HEK293 (cell line): ENCODE data around the gene CMC4.

Experiments
- CTCF ChIA-PET: fragments of 350-600 bp; formaldehyde crosslinking; extraction: SDS; loops from one replicate; lab custom pipeline; 2021; ENCODE audit warnings: antibody characterized with exemption; lab: Yijun Ruan, JAX
- POLR2A ChIA-PET: fragments of 300-600 bp; formaldehyde crosslinking; extraction: SDS; loops from one replicate; lab custom pipeline; 2020; ENCODE audit warnings: antibody characterized with exemption, inconsistent platforms; lab: Yijun Ruan, JAX
- H3K27ac ChIP-seq: fragments of 200-500 bp; sonication (Bioruptor generic); 2 replicates; pipeline ENCODE4 v1.5.1; 2014; ENCODE audit warnings: low read depth, low read length, control low read depth, inconsistent platforms; ENCODE audit errors: extremely low read depth
- H3K36me3 ChIP-seq, 2 experiments: fragments of 200-500 bp in 1 of 2; sonication (Bioruptor generic) in 1 of 2; 1 replicate in 1 of 2; 2 replicates in 1 of 2; pipeline ENCODE4 v1.5.1; 2014 to 2017; ENCODE audit warnings: inconsistent platforms in 2 of 2, low read length in 2 of 2; ENCODE audit not compliant: control insufficient read depth in 2 of 2, insufficient read depth in 1 of 2
- H3K4me1 ChIP-seq: fragments of 200-500 bp; sonication (Bioruptor generic); 2 replicates; pipeline ENCODE4 v1.5.1; 2014; ENCODE audit warnings: mild to moderate bottlenecking, low read length, inconsistent platforms; ENCODE audit not compliant: control insufficient read depth, insufficient read depth
- H3K4me3 ChIP-seq: 2 replicates; pipeline ENCODE4 v1.5.1; 2011; ENCODE audit warnings: low read depth, mild to moderate bottlenecking, control low read depth, low read length, moderate library complexity
- H3K9me3 ChIP-seq: fragments of 200-500 bp; sonication (Bioruptor generic); 2 replicates; pipeline ENCODE4 v1.5.1; 2014; ENCODE audit warnings: low read depth, low read length, inconsistent platforms; ENCODE audit not compliant: control insufficient read depth, insufficient read depth
- HIC1 ChIP-seq: fragments of 450-650 bp; formaldehyde crosslinking; IDR thresholded peaks from 2 replicates; pipeline ENCODE4 v1.5.1; 2016; ENCODE audit warnings: missing biosample characterization, missing genetic modification characterization
- KLF17 ChIP-seq: fragments of 450-650 bp; formaldehyde crosslinking; IDR thresholded peaks from 2 replicates; pipeline ENCODE4 v1.5.1; 2016; ENCODE audit warnings: missing biosample characterization, missing genetic modification characterization
- KLF8 ChIP-seq: fragments of 450-650 bp; formaldehyde crosslinking; IDR thresholded peaks from 2 replicates; pipeline ENCODE4 v1.5.1; 2016; ENCODE audit warnings: missing biosample characterization, missing genetic modification characterization
- MZF1 ChIP-seq: fragments of 450-650 bp; formaldehyde crosslinking; IDR thresholded peaks from 2 replicates; pipeline ENCODE4 v1.5.1; 2017; ENCODE audit warnings: missing biosample characterization, missing genetic modification characterization, borderline replicate concordance
- TRIM28 ChIP-seq: IDR thresholded peaks from 2 replicates; pipeline ENCODE4 v1.6.1; 2011; ENCODE audit warnings: low read length, control low read depth, borderline replicate concordance
- ZFP69B ChIP-seq: fragments of 450-650 bp; formaldehyde crosslinking; IDR thresholded peaks from 2 replicates; pipeline ENCODE4 v1.5.1; 2016; ENCODE audit warnings: missing biosample characterization, missing genetic modification characterization
- ZNF112 ChIP-seq: fragments of 450-650 bp; formaldehyde crosslinking; IDR thresholded peaks from 2 replicates; pipeline ENCODE4 v1.5.0; 2017; ENCODE audit warnings: missing biosample characterization, missing genetic modification characterization
- ZNF138 ChIP-seq: fragments of 450-650 bp; formaldehyde crosslinking; IDR thresholded peaks from 2 replicates; pipeline ENCODE4 v1.5.1; 2016; ENCODE audit warnings: missing biosample characterization, missing genetic modification characterization, borderline replicate concordance
- ZNF248 ChIP-seq: fragments of 450-650 bp; formaldehyde crosslinking; IDR thresholded peaks from 2 replicates; pipeline ENCODE4 v1.5.1; 2017; ENCODE audit warnings: missing biosample characterization, missing genetic modification characterization
- ZNF26 ChIP-seq: fragments of 450-650 bp; formaldehyde crosslinking; IDR thresholded peaks from 2 replicates; pipeline ENCODE4 v1.5.1; 2016; ENCODE audit warnings: missing biosample characterization, missing genetic modification characterization
- ZNF350 ChIP-seq: fragments of 450-650 bp; formaldehyde crosslinking; IDR thresholded peaks from 2 replicates; pipeline ENCODE4 v1.5.0; 2017; ENCODE audit warnings: missing biosample characterization, mild to moderate bottlenecking, missing genetic modification characterization
- ZNF561 ChIP-seq: fragments of 450-650 bp; IDR thresholded peaks from 2 replicates; pipeline ENCODE4 v1.5.1; 2018; ENCODE audit warnings: missing biosample characterization, missing genetic modification characterization, borderline replicate concordance
- ZNF624 ChIP-seq: fragments of 450-650 bp; formaldehyde crosslinking; IDR thresholded peaks from 2 replicates; pipeline ENCODE4 v1.5.1; 2017; ENCODE audit warnings: missing biosample characterization, missing genetic modification characterization
- ZNF677 ChIP-seq: fragments of 450-650 bp; IDR thresholded peaks from 2 replicates; pipeline ENCODE4 v1.5.0; 2018; ENCODE audit warnings: missing biosample characterization, mild to moderate bottlenecking, missing genetic modification characterization, moderate library complexity
- ZNF785 ChIP-seq: fragments of 450-650 bp; formaldehyde crosslinking; IDR thresholded peaks from 2 replicates; pipeline ENCODE4 v1.5.1; 2016; ENCODE audit warnings: missing biosample characterization, missing genetic modification characterization
- ZNF791 ChIP-seq: fragments of 450-650 bp; formaldehyde crosslinking; IDR thresholded peaks from 2 replicates; pipeline ENCODE4 v1.5.1; 2016; ENCODE audit warnings: missing biosample characterization, missing genetic modification characterization
- ZSCAN23 ChIP-seq: fragments of 450-650 bp; formaldehyde crosslinking; IDR thresholded peaks from 2 replicates; pipeline ENCODE4 v1.5.1; 2016; ENCODE audit warnings: missing biosample characterization, missing genetic modification characterization
- TF ChIP-seq, protein P1 (sequence below): fragments of 450-650 bp; formaldehyde crosslinking; IDR thresholded peaks from 2 replicates; pipeline ENCODE4 v1.5.1; 2017; ENCODE audit warnings: missing biosample characterization, missing genetic modification characterization
- TF ChIP-seq, protein P2 (sequence below): fragments of 450-650 bp; formaldehyde crosslinking; IDR thresholded peaks from 2 replicates; pipeline ENCODE4 v1.5.1; 2016; ENCODE audit warnings: missing biosample characterization, missing genetic modification characterization, borderline replicate concordance
- TF ChIP-seq, protein P3 (sequence below): fragments of 450-650 bp; formaldehyde crosslinking; IDR thresholded peaks from 2 replicates; pipeline ENCODE4 v1.5.1; 2016; ENCODE audit warnings: missing biosample characterization, missing genetic modification characterization

Gene CMC4

DNA sequence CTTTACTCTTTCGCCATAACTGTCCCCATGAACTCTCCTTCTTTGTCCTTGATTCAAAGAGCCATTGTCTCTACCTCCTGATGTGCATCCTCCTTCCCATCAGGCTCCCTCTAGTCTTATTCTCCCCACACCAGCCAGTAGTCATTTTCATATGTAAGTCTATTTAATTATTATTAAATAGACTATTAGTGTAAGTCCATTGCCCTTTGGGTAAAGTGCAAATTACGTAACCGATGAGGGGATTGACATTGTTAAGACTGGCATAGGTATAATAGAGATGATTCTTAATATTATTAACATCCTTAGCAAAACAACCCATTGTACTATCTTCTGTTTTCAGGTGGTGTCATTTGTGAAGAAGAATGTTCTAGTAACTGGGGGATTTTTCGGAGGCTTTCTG is 16.7 kb downstream of the CMC4 start:
- Histone ChIP-seq H3K4me3 (no peak overlapping the region), H3K9me3 (no peaks in the 10 kb centered on the region), H3K4me1 (no peaks in the 10 kb centered on the region), H3K27ac (no peak overlapping the region), H3K36me3 (peaks cover 0 to 22% of the 10 kb centered on the region in 2 experiments; a peak in 2 of 3 replicates)
- TF ChIP-seq ZNF791 (tag by site-specific recombination) (no peak), KLF8 (tag by site-specific recombination) (no peak), ZNF561 (tag by site-specific recombination) (no peak), MZF1 (no peak), ZNF785 (tag by site-specific recombination) (no peak), KLF17 (tag by site-specific recombination) (no peak), ZNF624 (no peak), ZNF350 (no peak), ZFP69B (tag by site-specific recombination) (no peak), ZNF112 (no peak), TRIM28 (no peak), ZNF248 (tag by site-specific recombination) (no peak)
- TF ChIP-seq, protein P1, sequence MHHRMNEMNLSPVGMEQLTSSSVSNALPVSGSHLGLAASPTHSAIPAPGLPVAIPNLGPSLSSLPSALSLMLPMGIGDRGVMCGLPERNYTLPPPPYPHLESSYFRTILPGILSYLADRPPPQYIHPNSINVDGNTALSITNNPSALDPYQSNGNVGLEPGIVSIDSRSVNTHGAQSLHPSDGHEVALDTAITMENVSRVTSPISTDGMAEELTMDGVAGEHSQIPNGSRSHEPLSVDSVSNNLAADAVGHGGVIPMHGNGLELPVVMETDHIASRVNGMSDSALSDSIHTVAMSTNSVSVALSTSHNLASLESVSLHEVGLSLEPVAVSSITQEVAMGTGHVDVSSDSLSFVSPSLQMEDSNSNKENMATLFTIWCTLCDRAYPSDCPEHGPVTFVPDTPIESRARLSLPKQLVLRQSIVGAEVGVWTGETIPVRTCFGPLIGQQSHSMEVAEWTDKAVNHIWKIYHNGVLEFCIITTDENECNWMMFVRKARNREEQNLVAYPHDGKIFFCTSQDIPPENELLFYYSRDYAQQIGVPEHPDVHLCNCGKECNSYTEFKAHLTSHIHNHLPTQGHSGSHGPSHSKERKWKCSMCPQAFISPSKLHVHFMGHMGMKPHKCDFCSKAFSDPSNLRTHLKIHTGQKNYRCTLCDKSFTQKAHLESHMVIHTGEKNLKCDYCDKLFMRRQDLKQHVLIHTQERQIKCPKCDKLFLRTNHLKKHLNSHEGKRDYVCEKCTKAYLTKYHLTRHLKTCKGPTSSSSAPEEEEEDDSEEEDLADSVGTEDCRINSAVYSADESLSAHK (tag by site-specific recombination): no peak
- TF ChIP-seq, protein P2, sequence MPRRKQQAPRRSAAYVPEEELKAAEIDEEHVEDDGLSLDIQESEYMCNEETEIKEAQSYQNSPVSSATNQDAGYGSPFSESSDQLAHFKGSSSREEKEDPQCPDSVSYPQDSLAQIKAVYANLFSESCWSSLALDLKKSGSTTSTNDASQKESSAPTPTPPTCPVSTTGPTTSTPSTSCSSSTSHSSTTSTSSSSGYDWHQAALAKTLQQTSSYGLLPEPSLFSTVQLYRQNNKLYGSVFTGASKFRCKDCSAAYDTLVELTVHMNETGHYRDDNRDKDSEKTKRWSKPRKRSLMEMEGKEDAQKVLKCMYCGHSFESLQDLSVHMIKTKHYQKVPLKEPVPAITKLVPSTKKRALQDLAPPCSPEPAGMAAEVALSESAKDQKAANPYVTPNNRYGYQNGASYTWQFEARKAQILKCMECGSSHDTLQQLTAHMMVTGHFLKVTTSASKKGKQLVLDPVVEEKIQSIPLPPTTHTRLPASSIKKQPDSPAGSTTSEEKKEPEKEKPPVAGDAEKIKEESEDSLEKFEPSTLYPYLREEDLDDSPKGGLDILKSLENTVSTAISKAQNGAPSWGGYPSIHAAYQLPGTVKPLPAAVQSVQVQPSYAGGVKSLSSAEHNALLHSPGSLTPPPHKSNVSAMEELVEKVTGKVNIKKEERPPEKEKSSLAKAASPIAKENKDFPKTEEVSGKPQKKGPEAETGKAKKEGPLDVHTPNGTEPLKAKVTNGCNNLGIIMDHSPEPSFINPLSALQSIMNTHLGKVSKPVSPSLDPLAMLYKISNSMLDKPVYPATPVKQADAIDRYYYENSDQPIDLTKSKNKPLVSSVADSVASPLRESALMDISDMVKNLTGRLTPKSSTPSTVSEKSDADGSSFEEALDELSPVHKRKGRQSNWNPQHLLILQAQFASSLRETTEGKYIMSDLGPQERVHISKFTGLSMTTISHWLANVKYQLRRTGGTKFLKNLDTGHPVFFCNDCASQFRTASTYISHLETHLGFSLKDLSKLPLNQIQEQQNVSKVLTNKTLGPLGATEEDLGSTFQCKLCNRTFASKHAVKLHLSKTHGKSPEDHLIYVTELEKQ: no peak
- TF ChIP-seq, protein P3, sequence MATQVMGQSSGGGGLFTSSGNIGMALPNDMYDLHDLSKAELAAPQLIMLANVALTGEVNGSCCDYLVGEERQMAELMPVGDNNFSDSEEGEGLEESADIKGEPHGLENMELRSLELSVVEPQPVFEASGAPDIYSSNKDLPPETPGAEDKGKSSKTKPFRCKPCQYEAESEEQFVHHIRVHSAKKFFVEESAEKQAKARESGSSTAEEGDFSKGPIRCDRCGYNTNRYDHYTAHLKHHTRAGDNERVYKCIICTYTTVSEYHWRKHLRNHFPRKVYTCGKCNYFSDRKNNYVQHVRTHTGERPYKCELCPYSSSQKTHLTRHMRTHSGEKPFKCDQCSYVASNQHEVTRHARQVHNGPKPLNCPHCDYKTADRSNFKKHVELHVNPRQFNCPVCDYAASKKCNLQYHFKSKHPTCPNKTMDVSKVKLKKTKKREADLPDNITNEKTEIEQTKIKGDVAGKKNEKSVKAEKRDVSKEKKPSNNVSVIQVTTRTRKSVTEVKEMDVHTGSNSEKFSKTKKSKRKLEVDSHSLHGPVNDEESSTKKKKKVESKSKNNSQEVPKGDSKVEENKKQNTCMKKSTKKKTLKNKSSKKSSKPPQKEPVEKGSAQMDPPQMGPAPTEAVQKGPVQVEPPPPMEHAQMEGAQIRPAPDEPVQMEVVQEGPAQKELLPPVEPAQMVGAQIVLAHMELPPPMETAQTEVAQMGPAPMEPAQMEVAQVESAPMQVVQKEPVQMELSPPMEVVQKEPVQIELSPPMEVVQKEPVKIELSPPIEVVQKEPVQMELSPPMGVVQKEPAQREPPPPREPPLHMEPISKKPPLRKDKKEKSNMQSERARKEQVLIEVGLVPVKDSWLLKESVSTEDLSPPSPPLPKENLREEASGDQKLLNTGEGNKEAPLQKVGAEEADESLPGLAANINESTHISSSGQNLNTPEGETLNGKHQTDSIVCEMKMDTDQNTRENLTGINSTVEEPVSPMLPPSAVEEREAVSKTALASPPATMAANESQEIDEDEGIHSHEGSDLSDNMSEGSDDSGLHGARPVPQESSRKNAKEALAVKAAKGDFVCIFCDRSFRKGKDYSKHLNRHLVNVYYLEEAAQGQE: no peak
- ChIA-PET POLR2A (no interaction called here), CTCF (interaction anchor here (0.5 to 1.0 kb wide), 2 partner anchors 136 to 209 kb away, joined by 3 to 4 read pairs; no protein-coding TSS in a partner anchor)

DNA sequence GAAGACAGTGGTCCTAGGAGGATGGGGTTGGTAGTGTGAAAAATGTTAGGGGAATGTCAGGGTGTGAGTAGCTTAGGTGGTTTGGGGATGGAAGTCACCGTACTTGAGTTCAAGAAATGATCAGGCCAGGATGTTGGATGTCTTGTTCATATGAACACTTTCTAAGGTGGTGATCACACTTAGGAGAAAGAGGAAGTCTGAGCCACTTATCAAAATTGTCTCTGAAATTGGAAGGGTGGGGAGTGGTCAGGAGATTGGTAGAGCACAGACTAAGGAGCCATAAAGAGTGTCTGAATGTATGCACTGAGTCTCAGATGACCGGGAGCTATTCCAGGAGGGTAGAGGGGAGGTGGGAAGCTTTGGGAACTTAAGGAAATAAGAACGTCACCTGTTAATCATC is 17.3 kb downstream of the CMC4 start:
- Histone ChIP-seq H3K4me1 (no peaks in the 10 kb centered on the region), H3K9me3 (no peaks in the 10 kb centered on the region), H3K4me3 (no peak overlapping the region), H3K36me3 (peaks cover 0 to 18% of the 10 kb centered on the region in 2 experiments; a peak in 2 of 3 replicates), H3K27ac (no peak overlapping the region)
- ChIA-PET CTCF (interaction anchor here (0.5 to 1.0 kb wide), 2 partner anchors 135 to 209 kb away, joined by 3 to 4 read pairs; no protein-coding TSS in a partner anchor), POLR2A (no interaction called here)
- TF ChIP-seq ZSCAN23 (tag by site-specific recombination) (no peak), KLF17 (tag by site-specific recombination) (no peak), ZNF26 (tag by site-specific recombination) (no peak), ZNF677 (no peak), ZNF138 (no peak), HIC1 (no peak)
